Measurements from ENCODE around the gene ARFGEF3.

Gene ARFGEF3

DNA sequence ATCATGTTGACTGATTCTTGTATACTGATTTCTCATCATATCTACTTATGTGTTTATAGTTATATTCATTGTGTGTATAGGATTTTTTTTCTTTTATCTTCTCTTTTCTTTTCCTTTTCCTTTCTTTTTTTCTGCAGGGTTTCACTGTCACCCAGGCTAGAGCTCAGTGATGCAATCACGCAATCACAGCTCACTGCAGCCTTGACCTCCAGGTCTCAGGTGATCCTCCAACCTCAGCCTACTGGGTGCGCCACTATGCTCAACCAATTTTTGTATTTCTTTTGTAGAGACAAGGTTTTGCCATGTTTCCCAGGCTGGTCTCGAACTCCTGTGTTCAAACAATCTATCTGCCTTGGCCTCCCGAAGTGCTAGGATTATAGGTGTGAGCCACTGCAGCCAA is 58.2 kb downstream of the ARFGEF3 start:
- Histone ChIP-seq H3K36me3 (replicated peaks) (no peaks in the 10 kb centered on the region), H3K4me3 (ENCODE audit: low read depth, low read length) (no peak overlapping the region), H3K27me3 (replicated peaks) (no peaks in the 10 kb centered on the region), H3K27ac (no peak overlapping the region)
- no peak for TF ChIP-seq CTCF (IDR thresholded peaks at IDR 0.05; ENCODE audit: low read depth, low read length, missing control alignments)
- in situ Hi-C loops (cut with HindIII; ENCODE audit: low pct_ligation_motif_present, low sequenced_read_pairs), result no loop called here
- DNase-seq, result no peak

- no peak overlapping the region for H3K27ac ChIP-seq
- in situ Hi-C loops (cut with HindIII; ENCODE audit: low pct_ligation_motif_present, low sequenced_read_pairs), result no loop called here
- no peak overlapping the region for H3K4me3 ChIP-seq (ENCODE audit: low read depth, low read length)
- DNase-seq, result no peak
- TF ChIP-seq CTCF (IDR thresholded peaks at IDR 0.05; ENCODE audit: low read depth, low read length, missing control alignments), result no peak
- no peaks in the 10 kb centered on the region for H3K36me3 ChIP-seq (replicated peaks)
- no peaks in the 10 kb centered on the region for H3K27me3 ChIP-seq (replicated peaks)
Measured at GRCh38 chr6:138222901-138223546, 61.3 kb downstream of the ARFGEF3 start.

DNA sequence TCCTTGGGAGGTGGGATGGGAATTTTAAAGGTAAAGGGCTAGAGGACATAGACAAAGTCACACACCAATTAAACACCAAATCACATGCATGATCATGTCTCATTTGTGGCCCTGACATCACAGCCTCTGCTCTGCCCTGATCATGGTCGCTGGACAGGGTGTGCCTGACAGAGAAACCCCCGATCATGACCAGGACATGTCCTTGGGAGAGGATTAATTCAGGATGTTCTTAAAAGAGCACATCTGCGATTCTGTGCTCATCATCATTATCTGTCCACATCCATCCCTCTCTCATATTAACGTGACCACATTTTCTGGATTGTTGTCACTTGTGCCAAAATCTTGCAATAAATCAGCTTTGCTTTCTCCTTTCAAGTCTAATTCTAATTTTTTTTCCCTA is 64.2 kb downstream of the ARFGEF3 start:
- no peak for TF ChIP-seq CTCF (IDR thresholded peaks at IDR 0.05; ENCODE audit: low read depth, low read length, missing control alignments)
- Histone ChIP-seq H3K27ac (no peak overlapping the region), H3K4me3 (ENCODE audit: low read depth, low read length) (no peak overlapping the region), H3K27me3 (replicated peaks) (no peaks in the 10 kb centered on the region), H3K36me3 (replicated peaks) (no peaks in the 10 kb centered on the region)
- in situ Hi-C loops (cut with HindIII; ENCODE audit: low pct_ligation_motif_present, low sequenced_read_pairs), result no loop called here
- no peak for DNase-seq

- DNase-seq, result no peak
- TF ChIP-seq CTCF (IDR thresholded peaks at IDR 0.05; ENCODE audit: low read depth, low read length, missing control alignments), result no peak
- in situ Hi-C loops (cut with HindIII; ENCODE audit: low pct_ligation_motif_present, low sequenced_read_pairs), result no loop called here
Measured at GRCh38 chr6:138226700-138227315, 65.1 kb downstream of the ARFGEF3 start.

DNA sequence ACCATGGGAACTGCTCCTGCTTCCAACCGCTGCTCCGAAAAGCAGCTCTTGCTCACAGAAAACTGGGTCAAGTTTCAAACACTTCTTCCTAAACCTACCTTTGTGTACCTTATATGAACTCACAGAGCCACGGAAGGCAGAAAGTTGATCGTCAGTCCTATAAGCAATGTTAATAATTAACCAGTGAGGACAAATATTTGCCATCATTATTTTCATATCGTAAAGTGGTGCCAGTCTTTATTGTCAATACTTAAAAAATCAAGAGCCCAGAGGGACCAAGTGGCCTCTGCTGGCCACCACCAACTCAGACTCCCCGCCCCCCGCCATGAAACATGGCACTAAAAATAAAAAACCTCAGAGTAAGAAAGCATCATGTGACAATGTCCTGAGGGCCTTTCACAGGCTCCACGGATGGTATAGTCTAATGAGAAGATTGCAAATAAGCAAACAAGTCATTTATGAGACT is 65.6 kb downstream of the ARFGEF3 start:
- no peak overlapping the region for H3K4me3 ChIP-seq (ENCODE audit: low read depth, low read length)
- in situ Hi-C loops (cut with HindIII; ENCODE audit: low pct_ligation_motif_present, low sequenced_read_pairs), result no loop called here
- TF ChIP-seq CTCF (IDR thresholded peaks at IDR 0.05; ENCODE audit: low read depth, low read length, missing control alignments), result no peak
- no peaks in the 10 kb centered on the region for H3K36me3 ChIP-seq (replicated peaks)
- no peak for DNase-seq
- no peak overlapping the region for H3K27ac ChIP-seq
- H3K27me3 ChIP-seq (replicated peaks), result no peaks in the 10 kb centered on the region

More at GRCh38 chr6:138226700-138227315, 65.1 kb downstream of the ARFGEF3 start:
- Histone ChIP-seq H3K27ac (no peak overlapping the region), H3K4me3 (ENCODE audit: low read depth, low read length) (no peak overlapping the region), H3K27me3 (replicated peaks) (no peaks in the 10 kb centered on the region), H3K36me3 (replicated peaks) (no peaks in the 10 kb centered on the region)

Measured in brain microvascular endothelial cell (primary cell).